HepG2 (cell line): ENCODE results near the gene DPH7. TPM values are rescaled to one million over a fixed set of nuclear protein-coding genes. Genes with fewer than 3 reads are reported as not detected.

Experiments used
- BORCS8-MEF2B ChIP-seq: sonication (generic); formaldehyde crosslinking; IDR thresholded peaks from 2 replicates; pipeline ENCODE4 v1.8.0; 2022; ENCODE audit warnings: mild to moderate bottlenecking, missing genetic modification reagents
- MEIS1 ChIP-seq: sonication (generic); formaldehyde crosslinking; IDR thresholded peaks from 2 replicates; pipeline ENCODE4 v1.9.0; 2021; ENCODE audit warnings: mild to moderate bottlenecking, missing genetic modification reagents, moderate library complexity, borderline replicate concordance
- NONO ChIP-seq, 2 experiments: fragments of 450-650 bp in 1 of 2; sonication (generic) in 1 of 2; formaldehyde crosslinking in 1 of 2; IDR thresholded peaks in 1 of 2; conservative IDR thresholded peaks in 1 of 2; 2 replicates each; pipeline versions ENCODE4 v1.6.1 to v1.8.0; 2017 to 2022; ENCODE audit warnings: mild to moderate bottlenecking in 1 of 2, missing genetic modification reagents in 1 of 2, moderate library complexity in 1 of 2
- NRL ChIP-seq: sonication (generic); formaldehyde crosslinking; IDR thresholded peaks from 2 replicates; pipeline ENCODE4 v1.5.0; 2020; ENCODE audit warnings: missing genetic modification reagents, mild to moderate bottlenecking, moderate library complexity, borderline replicate concordance
- PPARG ChIP-seq: conservative IDR thresholded peaks from 2 replicates; pipeline ENCODE4 v1.6.1; 2016; ENCODE audit warnings: missing biosample characterization, missing genetic modification reagents
- SRY ChIP-seq: sonication (generic); formaldehyde crosslinking; IDR thresholded peaks from 2 replicates; pipeline ENCODE4 v1.8.0; 2022; ENCODE audit warnings: mild to moderate bottlenecking, missing genetic modification reagents
- TMF1 ChIP-seq: sonication (generic); formaldehyde crosslinking; IDR thresholded peaks from 2 replicates; pipeline ENCODE4 v1.8.1; 2022; ENCODE audit warnings: low read depth, missing genetic modification reagents
- ZMAT3 ChIP-seq: sonication (generic); formaldehyde crosslinking; conservative IDR thresholded peaks from 2 replicates; pipeline ENCODE4 v1.7.0; 2021; ENCODE audit warnings: missing genetic modification reagents
- ZNF441 ChIP-seq: sonication (generic); formaldehyde crosslinking; IDR thresholded peaks from 2 replicates; pipeline ENCODE4 v1.7.0; 2021; ENCODE audit warnings: missing genetic modification reagents, borderline replicate concordance
- ZNF607 ChIP-seq: sonication (generic); formaldehyde crosslinking; IDR thresholded peaks from 2 replicates; pipeline ENCODE4 v1.5.1; 2020; ENCODE audit warnings: missing genetic modification reagents, mild to moderate bottlenecking, borderline replicate concordance
- ZNF713 ChIP-seq: sonication (generic); formaldehyde crosslinking; IDR thresholded peaks from 2 replicates; pipeline ENCODE4 v1.4.0; 2020; ENCODE audit warnings: mild to moderate bottlenecking, missing genetic modification reagents
- ZNF766 ChIP-seq: sonication (generic); formaldehyde crosslinking; IDR thresholded peaks from 2 replicates; pipeline ENCODE4 v1.5.0; 2020; ENCODE audit warnings: missing genetic modification reagents, borderline replicate concordance
- ZNF777 ChIP-seq: sonication (generic); formaldehyde crosslinking; IDR thresholded peaks from 2 replicates; pipeline ENCODE4 v1.4.0; 2020; ENCODE audit warnings: missing genetic modification reagents
- ZSCAN21 ChIP-seq: sonication (generic); formaldehyde crosslinking; IDR thresholded peaks from 2 replicates; pipeline ENCODE4 v1.8.0; 2022; ENCODE audit warnings: mild to moderate bottlenecking, missing genetic modification reagents, moderate library complexity, borderline replicate concordance
- polyA plus RNA-seq, 8 experiments: library from polyadenylated mRNA; depleted of rRNA in 3 of 8; stranded (reverse) in 7 of 8; unstranded in 1 of 8; fragments of >200 nt; fragmentation: Illumina TruSeq in 4 of 8; extraction: Trizol in 4 of 8; gene quantifications; 2 replicates each; pipeline versions ENCODE4 v1.2.1 to v1.2.3, GENCODE V29; 2011 to 2016; ENCODE audit warnings: low read depth in 4 of 8, missing spikeins in 1 of 8, mixed read lengths in 1 of 8; ENCODE audit not compliant: insufficient read depth in 1 of 8
- total RNA-seq, 5 experiments: library from RNA; depleted of rRNA; stranded (reverse); fragments of >200 nt; fragmentation: Illumina TruSeq; extraction: Trizol; gene quantifications; 2 replicates each; pipeline ENCODE4 v1.2.3, GENCODE V29; 2016; ENCODE audit warnings: low read depth in 1 of 5
- TF ChIP-seq, protein P1 (sequence below): sonication (generic); formaldehyde crosslinking; IDR thresholded peaks from 2 replicates; pipeline ENCODE4 v1.5.0; 2020; ENCODE audit warnings: mild to moderate bottlenecking, missing genetic modification reagents, borderline replicate concordance
- TF ChIP-seq, protein P2 (sequence below): sonication (generic); formaldehyde crosslinking; IDR thresholded peaks from 2 replicates; pipeline ENCODE4 v1.8.1; 2023; ENCODE audit warnings: missing genetic modification reagents, inconsistent platforms, borderline replicate concordance
- TF ChIP-seq, protein P3 (sequence below): sonication (generic); formaldehyde crosslinking; IDR thresholded peaks from 2 replicates; pipeline ENCODE4 v1.9.0; 2021; ENCODE audit warnings: missing genetic modification reagents, mild to moderate bottlenecking, borderline replicate concordance
- TF ChIP-seq, protein P4 (sequence below): sonication (generic); formaldehyde crosslinking; IDR thresholded peaks from 2 replicates; pipeline ENCODE4 v1.8.1; 2023; ENCODE audit warnings: mild to moderate bottlenecking, missing genetic modification reagents
- TF ChIP-seq, protein P5 (sequence below): sonication (generic); formaldehyde crosslinking; IDR thresholded peaks from 2 replicates; pipeline ENCODE4 v1.8.1; 2023; ENCODE audit warnings: missing genetic modification reagents, mild to moderate bottlenecking, borderline replicate concordance

Gene DPH7
- total and polyA plus RNA-seq, 2 of the 13 experiments (the other 11 are each of a cell fraction or from before 2014, with no cell fraction given), result 27.6 to 31.6 TPM

DNA sequence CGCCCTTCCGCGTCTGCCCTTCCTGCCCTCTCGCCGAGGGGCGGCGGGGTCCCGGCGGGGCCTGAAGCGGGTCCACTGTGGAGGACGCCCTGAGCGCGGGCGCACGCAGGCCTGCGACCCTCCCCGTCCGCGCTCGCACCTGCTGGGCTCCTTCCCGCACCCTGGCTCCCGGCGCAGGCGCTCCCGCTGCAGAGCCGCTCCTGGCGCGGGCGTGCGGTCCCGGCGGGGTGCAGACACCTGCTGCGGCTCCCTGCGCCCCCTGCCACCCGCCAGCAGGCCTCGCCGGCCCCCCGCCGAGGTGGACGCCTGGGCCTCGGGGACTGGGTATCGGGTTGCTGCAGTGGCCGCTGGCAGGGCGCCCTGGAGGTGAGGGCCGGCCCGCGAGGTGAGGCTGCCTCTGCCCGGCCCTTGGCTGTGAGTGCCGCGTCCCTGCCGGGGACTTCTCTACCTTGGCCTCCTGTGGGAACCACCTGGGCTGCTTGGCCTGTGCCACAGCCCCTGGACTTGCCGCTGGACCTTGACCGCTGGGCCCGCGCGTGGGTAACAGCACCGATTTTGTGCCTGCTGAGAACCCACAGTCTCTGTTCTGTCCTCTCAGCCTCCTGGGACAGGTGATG, 27.4 kb upstream of the DPH7 start (continued):
- no peak for TF ChIP-seq ZNF766 (CRISPR knock-in tag)
- TF ChIP-seq, protein P1, sequence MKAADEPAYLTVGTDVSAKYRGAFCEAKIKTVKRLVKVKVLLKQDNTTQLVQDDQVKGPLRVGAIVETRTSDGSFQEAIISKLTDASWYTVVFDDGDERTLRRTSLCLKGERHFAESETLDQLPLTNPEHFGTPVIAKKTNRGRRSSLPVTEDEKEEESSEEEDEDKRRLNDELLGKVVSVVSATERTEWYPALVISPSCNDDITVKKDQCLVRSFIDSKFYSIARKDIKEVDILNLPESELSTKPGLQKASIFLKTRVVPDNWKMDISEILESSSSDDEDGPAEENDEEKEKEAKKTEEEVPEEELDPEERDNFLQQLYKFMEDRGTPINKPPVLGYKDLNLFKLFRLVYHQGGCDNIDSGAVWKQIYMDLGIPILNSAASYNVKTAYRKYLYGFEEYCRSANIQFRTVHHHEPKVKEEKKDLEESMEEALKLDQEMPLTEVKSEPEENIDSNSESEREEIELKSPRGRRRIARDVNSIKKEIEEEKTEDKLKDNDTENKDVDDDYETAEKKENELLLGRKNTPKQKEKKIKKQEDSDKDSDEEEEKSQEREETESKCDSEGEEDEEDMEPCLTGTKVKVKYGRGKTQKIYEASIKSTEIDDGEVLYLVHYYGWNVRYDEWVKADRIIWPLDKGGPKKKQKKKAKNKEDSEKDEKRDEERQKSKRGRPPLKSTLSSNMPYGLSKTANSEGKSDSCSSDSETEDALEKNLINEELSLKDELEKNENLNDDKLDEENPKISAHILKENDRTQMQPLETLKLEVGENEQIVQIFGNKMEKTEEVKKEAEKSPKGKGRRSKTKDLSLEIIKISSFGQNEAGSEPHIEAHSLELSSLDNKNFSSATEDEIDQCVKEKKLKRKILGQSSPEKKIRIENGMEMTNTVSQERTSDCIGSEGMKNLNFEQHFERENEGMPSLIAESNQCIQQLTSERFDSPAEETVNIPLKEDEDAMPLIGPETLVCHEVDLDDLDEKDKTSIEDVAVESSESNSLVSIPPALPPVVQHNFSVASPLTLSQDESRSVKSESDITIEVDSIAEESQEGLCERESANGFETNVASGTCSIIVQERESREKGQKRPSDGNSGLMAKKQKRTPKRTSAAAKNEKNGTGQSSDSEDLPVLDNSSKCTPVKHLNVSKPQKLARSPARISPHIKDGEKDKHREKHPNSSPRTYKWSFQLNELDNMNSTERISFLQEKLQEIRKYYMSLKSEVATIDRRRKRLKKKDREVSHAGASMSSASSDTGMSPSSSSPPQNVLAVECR, result peak; percentile 55; the same call in 1 of the 2 replicates
- TF ChIP-seq ZMAT3 (CRISPR knock-in tag), result no peak
- no peak for TF ChIP-seq MEIS1 (CRISPR knock-in tag)
- TF ChIP-seq NRL (CRISPR knock-in tag), result no peak
- TF ChIP-seq ZNF607 (CRISPR knock-in tag), result 0 out of 2 replicates have a peak, but pooled peaks have one; percentile 3
- TF ChIP-seq TMF1 (CRISPR knock-in tag), result no peak
- TF ChIP-seq ZNF777 (CRISPR knock-in tag), result peak; percentile 74; the same call in 1 of the 2 replicates
- TF ChIP-seq, protein P2, sequence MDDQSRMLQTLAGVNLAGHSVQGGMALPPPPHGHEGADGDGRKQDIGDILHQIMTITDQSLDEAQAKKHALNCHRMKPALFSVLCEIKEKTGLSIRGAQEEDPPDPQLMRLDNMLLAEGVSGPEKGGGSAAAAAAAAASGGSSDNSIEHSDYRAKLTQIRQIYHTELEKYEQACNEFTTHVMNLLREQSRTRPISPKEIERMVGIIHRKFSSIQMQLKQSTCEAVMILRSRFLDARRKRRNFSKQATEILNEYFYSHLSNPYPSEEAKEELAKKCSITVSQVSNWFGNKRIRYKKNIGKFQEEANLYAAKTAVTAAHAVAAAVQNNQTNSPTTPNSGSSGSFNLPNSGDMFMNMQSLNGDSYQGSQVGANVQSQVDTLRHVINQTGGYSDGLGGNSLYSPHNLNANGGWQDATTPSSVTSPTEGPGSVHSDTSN (CRISPR knock-in tag), result no peak
- no peak for TF ChIP-seq NONO (IDR thresholded peaks at IDR 0.05)
- 0 out of 2 replicates have a peak, but pooled peaks have one; percentile 14 for TF ChIP-seq NONO (CRISPR knock-in tag; conservative IDR thresholded peaks at IDR 0.05)
- no peak for TF ChIP-seq PPARG (CRISPR knock-in tag)
- TF ChIP-seq, protein P3, sequence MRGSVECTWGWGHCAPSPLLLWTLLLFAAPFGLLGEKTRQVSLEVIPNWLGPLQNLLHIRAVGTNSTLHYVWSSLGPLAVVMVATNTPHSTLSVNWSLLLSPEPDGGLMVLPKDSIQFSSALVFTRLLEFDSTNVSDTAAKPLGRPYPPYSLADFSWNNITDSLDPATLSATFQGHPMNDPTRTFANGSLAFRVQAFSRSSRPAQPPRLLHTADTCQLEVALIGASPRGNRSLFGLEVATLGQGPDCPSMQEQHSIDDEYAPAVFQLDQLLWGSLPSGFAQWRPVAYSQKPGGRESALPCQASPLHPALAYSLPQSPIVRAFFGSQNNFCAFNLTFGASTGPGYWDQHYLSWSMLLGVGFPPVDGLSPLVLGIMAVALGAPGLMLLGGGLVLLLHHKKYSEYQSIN (CRISPR knock-in tag), result no peak
- no peak for TF ChIP-seq BORCS8-MEF2B (CRISPR knock-in tag)
- TF ChIP-seq ZNF713 (CRISPR knock-in tag), result no peak
- TF ChIP-seq ZSCAN21, result no peak
- TF ChIP-seq, protein P4, sequence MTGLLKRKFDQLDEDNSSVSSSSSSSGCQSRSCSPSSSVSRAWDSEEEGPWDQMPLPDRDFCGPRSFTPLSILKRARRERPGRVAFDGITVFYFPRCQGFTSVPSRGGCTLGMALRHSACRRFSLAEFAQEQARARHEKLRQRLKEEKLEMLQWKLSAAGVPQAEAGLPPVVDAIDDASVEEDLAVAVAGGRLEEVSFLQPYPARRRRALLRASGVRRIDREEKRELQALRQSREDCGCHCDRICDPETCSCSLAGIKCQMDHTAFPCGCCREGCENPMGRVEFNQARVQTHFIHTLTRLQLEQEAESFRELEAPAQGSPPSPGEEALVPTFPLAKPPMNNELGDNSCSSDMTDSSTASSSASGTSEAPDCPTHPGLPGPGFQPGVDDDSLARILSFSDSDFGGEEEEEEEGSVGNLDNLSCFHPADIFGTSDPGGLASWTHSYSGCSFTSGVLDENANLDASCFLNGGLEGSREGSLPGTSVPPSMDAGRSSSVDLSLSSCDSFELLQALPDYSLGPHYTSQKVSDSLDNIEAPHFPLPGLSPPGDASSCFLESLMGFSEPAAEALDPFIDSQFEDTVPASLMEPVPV, result 0 out of 2 replicates have a peak, but pooled peaks have one; percentile 43
- TF ChIP-seq, protein P5, sequence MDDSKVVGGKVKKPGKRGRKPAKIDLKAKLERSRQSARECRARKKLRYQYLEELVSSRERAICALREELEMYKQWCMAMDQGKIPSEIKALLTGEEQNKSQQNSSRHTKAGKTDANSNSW (CRISPR knock-in tag), result no peak
- 0 out of 2 replicates have a peak, but pooled peaks have one; percentile 29 for TF ChIP-seq SRY (CRISPR knock-in tag)
- TF ChIP-seq ZNF441 (CRISPR knock-in tag), result no peak
